HG03442 (cell line): Measurements from ENCODE around the gene TMEM42.

Experiments used
- ATAC-seq: cut with Tn5 transposase; IDR thresholded peaks from one replicate; pipeline ENCODE4 v1.9.1; 2021; ENCODE audit warnings: mild to moderate bottlenecking, moderate library complexity; ENCODE audit not compliant: unreplicated experiment

TMEM42 gene

DNA sequence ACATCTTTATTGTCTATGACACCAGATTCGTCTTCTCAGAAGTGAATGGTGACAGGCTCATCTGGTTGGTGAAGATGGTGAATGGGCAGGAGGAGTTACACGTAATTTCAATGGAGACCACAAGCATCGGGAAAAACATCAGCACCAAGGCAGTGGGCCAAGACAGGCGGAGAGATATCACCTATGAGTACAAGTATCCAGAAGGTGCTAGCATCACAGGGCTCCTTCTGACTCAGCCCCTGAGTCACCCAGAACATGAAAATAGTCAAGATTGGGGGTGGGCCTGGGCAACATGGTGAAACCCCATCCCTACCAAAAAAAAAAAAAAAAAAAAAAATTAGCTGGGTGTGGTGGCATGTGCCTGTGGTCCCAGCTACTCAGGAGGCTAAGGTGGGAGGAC lies 45.3 kb downstream of the TMEM42 start:
- ATAC-seq, result no peak

DNA sequence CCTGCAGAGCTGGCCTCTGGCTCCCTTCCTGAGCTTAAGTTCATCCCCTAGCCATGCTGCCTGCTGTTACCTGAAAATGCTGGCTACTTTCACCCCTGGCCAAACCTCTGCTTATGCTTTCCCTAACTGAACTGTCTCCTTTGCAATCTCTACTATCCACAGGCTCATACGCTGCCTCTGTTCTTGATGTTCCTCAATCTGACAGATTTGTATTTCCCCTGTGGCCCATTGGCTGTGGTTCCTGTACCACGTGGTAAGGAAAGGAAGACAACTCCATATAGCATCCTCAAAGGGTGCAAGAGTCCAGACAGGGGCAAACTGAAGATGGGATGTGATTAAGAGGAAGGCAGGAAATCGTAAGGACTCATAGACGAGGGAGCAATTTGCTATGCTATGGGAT lies 45.9 kb downstream of the TMEM42 start:
- no peak for ATAC-seq

DNA sequence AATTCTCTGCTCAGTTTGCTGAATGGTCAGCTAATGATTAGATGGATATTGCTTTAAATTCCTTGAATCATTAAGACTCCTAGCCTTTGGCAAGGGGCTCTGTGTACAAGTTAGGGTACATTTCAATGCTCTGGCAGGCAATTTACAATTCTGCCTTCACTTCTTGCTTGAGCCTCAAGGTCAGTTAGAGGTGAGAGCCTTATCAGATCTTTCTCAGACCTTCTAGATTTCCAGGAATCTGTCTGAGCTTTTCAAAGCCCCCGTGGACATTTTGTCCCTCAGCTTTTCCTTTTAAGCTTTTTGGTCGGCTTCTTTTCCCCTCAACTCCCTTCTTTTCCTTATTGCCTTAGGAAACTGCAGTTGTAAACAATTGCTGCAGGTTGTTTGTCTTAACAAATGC lies 47.4 kb downstream of the TMEM42 start:
- ATAC-seq, result no peak

DNA sequence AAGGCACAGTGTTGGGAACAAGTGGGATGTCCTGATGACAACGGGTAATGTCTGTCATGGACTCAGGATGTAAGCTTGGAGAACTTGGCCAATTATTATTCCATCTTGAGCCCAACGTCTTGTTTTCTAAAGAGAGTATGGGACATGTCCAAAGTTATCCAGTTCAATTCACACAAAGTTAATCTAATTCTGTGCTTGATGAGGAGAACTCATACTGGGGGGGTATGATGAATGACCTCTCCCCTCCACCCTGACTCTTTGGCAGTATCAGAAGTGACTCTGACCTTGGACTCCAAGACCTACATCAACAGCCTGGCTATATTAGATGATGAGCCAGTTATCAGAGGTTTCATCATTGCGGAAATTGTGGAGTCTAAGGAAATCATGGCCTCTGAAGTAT lies 49.0 kb downstream of the TMEM42 start:
- ATAC-seq, result no peak

DNA sequence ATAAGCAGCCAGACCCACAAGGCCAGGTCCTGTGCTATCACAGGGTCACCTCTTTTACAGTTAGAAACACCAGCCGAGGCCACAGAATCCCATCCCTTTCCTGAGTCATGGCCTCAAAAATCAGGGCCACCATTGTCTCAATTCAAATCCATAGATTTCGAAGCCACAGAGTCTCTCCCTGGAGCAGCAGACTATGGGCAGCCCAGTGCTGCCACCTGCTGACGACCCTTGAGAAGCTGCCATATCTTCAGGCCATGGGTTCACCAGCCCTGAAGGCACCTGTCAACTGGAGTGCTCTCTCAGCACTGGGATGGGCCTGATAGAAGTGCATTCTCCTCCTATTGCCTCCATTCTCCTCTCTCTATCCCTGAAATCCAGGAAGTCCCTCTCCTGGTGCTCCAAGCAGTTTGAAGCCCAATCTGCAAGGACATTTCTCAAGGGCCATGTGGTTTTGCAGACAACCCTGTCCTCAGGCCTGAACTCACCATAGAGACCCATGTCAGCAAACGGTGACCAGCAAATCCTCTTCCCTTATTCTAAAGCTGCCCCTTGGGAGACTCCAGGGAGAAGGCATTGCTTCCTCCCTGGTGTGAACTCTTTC lies 52.3 kb downstream of the TMEM42 start:
- ATAC-seq, result no peak

DNA sequence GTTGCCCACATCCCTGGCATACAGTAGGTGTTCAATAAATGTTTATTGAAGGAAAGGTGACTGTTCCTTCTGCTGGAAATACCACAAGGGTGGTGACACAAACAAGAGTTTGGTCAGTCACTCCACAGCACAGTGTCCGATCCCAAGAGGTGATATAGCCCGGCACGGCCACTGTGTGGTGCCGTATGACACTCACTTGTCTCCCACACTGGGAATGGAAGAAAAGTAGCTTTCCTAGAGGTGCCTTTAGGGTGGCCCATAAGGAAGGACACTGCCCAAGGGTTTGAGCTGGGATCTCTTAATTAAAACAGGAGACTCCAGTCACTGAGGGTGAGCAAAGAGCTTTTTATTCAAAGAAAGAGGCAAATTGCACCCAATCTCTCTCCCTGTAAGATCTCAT lies 53.2 kb downstream of the TMEM42 start:
- no peak for ATAC-seq
